ENCODE results near the gene BICD2.

BICD2 gene

GRCh38 chr9:92714787-92715487, 49.7 kb downstream of the BICD2 start:
- no peak for DNase-seq (ENCODE audit: low read depth in 2 of 2)

- no peak for DNase-seq (ENCODE audit: low read depth in 2 of 2)
These were observed 50.6 kb downstream of the BICD2 start for GRCh38 chr9:92714016-92714415.

- DNase-seq (ENCODE audit: low read depth in 2 of 2): no peak
These were observed 51.1 kb downstream of the BICD2 start for GRCh38 chr9:92713528-92713927.

GRCh38 chr9:92712767-92713166, 51.9 kb downstream of the BICD2 start:
- DNase-seq (ENCODE audit: low read depth in 2 of 2): no peak

GRCh38 chr9:92711844-92712243, 52.8 kb downstream of the BICD2 start:
- no peak for DNase-seq (ENCODE audit: low read depth in 2 of 2)

GRCh38 chr9:92711146-92711545, 53.5 kb downstream of the BICD2 start:
- no peak for DNase-seq (ENCODE audit: low read depth in 2 of 2)

GRCh38 chr9:92710368-92710767, 54.3 kb downstream of the BICD2 start:
- DNase-seq (ENCODE audit: low read depth in 2 of 2): no peak

- no peak for DNase-seq (ENCODE audit: low read depth in 2 of 2)
These were observed 54.7 kb downstream of the BICD2 start for GRCh38 chr9:92709954-92710353.

GRCh38 chr9:92709240-92709639, 55.4 kb downstream of the BICD2 start:
- no peak for DNase-seq (ENCODE audit: low read depth in 2 of 2)

- no peak for DNase-seq (ENCODE audit: low read depth in 2 of 2)
These were observed 57.1 kb downstream of the BICD2 start for GRCh38 chr9:92707530-92707929.

- DNase-seq (ENCODE audit: low read depth in 2 of 2): no peak
These were observed 58.3 kb downstream of the BICD2 start for GRCh38 chr9:92706218-92706940.

- DNase-seq (ENCODE audit: low read depth in 2 of 2): no peak
These were observed 60.1 kb downstream of the BICD2 start for GRCh38 chr9:92704528-92704927.

- no peak for DNase-seq (ENCODE audit: low read depth in 2 of 2)
These were observed 68.0 kb downstream of the BICD2 start for GRCh38 chr9:92696619-92697018.

GRCh38 chr9:92686954-92687353, 77.7 kb downstream of the BICD2 start:
- no peak for DNase-seq (ENCODE audit: low read depth in 2 of 2)

- no peak for DNase-seq (ENCODE audit: low read depth in 2 of 2)
These were observed 79.6 kb downstream of the BICD2 start for GRCh38 chr9:92685022-92685421.

- DNase-seq (ENCODE audit: low read depth in 2 of 2): no peak
These were observed 82.4 kb downstream of the BICD2 start for GRCh38 chr9:92682269-92682668.

- DNase-seq (ENCODE audit: low read depth in 2 of 2): no peak
These were observed 84.2 kb downstream of the BICD2 start for GRCh38 chr9:92680166-92681119.

GRCh38 chr9:92679413-92680165, 85.0 kb downstream of the BICD2 start:
- no peak for DNase-seq (ENCODE audit: low read depth in 2 of 2)

GRCh38 chr9:92671323-92671722, 93.3 kb downstream of the BICD2 start:
- DNase-seq (ENCODE audit: low read depth in 2 of 2): no peak

GRCh38 chr9:92669890-92670708, 94.5 kb downstream of the BICD2 start, which contains the start of gene IPPK:
IPPK (minus strand) TSS chr9:92670131; CDS start chr9:92669988, 143 bp downstream.
- DNase-seq (ENCODE audit: low read depth in 2 of 2): peak; percentile 97 to 99

GRCh38 chr9:92669527-92669889, 95.1 kb downstream of the BICD2 start:
- DNase-seq (ENCODE audit: low read depth in 2 of 2): no peak

All from stimulated activated CD8-positive, alpha-beta memory T cell treated with anti-CD3 and anti-CD28 coated beads, Interleukin-7, amount 100 ng/mL, for 4 hours (primary cell).